PC-3 (cell line): ENCODE measurements around the gene SLC7A5. TPM values are rescaled to one million over a fixed set of nuclear protein-coding genes. Genes with fewer than 3 reads are reported as not detected.

ENCODE experiments used
- ATAC-seq: fragments of 200-7000 bp; cut with Tn5 transposase; 2 replicates; pipeline ENCODE4 v1.9.1; 2020; ENCODE audit warnings: mild to moderate bottlenecking, moderate library complexity
- BruUV-seq: library from RNA; stranded (reverse); fragments of 400-500 nt; replicated peaks from 2 replicates; lab custom pipeline; 2021; lab: Mats Ljungman, UMichigan
- CTCF ChIA-PET: fragments of 300-600 bp; sonication (Branson Sonifier 250); formaldehyde crosslinking; loops from one replicate; lab custom pipeline; 2022; ENCODE audit warnings: antibody characterized with exemption; lab: Charles Lee
- POLR2A ChIA-PET: fragments of 300-600 bp; sonication (Branson Sonifier 250); formaldehyde crosslinking; loops from one replicate; lab custom pipeline; 2022; ENCODE audit warnings: antibody characterized with exemption; ENCODE audit not compliant: unreplicated experiment; lab: Charles Lee
- DNase-seq: peaks from one replicate; pipeline ENCODE4 v3.0.0-alpha.2; 2015
- H2AFZ ChIP-seq: fragments of 300-600 bp; sonication (generic); 2 replicates; pipeline ENCODE4 v1.6.0; 2016; ENCODE audit warnings: antibody characterized with exemption, low read length
- H3F3A ChIP-seq: fragments of 300-600 bp; sonication (generic); one replicate; pipeline ENCODE4 v1.6.0; 2017; ENCODE audit warnings: antibody characterized with exemption, low read length, control low read depth, mild to moderate bottlenecking; ENCODE audit not compliant: unreplicated experiment
- H3K27ac ChIP-seq: fragments of 300-600 bp; sonication (generic); 2 replicates; pipeline ENCODE4 v1.5.1; 2016; ENCODE audit warnings: mild to moderate bottlenecking, low read length
- H3K27me3 ChIP-seq: fragments of 300-600 bp; sonication (generic); 2 replicates; pipeline ENCODE4 v1.6.1; 2016; ENCODE audit warnings: low read length, mixed read lengths
- H3K36me3 ChIP-seq: fragments of 300-600 bp; sonication (generic); 2 replicates; pipeline ENCODE4 v1.6.1; 2016; ENCODE audit warnings: low read depth, mixed run types, low read length, mixed read lengths
- H3K4me1 ChIP-seq: fragments of 300-600 bp; sonication (generic); 2 replicates; pipeline ENCODE4 v1.5.1; 2016; ENCODE audit warnings: low read length; ENCODE audit not compliant: insufficient read depth
- H3K4me2 ChIP-seq: fragments of 300-600 bp; sonication (generic); 2 replicates; pipeline ENCODE4 v1.6.0; 2016; ENCODE audit warnings: low read length
- H3K4me3 ChIP-seq: fragments of 300-600 bp; sonication (generic); 2 replicates; pipeline ENCODE4 v1.5.1; 2016; ENCODE audit warnings: mild to moderate bottlenecking, low read length, mixed read lengths
- H3K79me2 ChIP-seq: fragments of 300-600 bp; sonication (generic); 2 replicates; pipeline ENCODE4 v1.6.1; 2017; ENCODE audit warnings: low read length, mixed read lengths
- H3K9ac ChIP-seq: fragments of 300-600 bp; sonication (generic); 2 replicates; pipeline ENCODE4 v1.6.0; 2016; ENCODE audit warnings: mild to moderate bottlenecking, low read length
- H3K9me2 ChIP-seq: fragments of 300-600 bp; sonication (generic); replicated peaks from 2 replicates; pipeline ENCODE4 v1.6.1; 2016; ENCODE audit warnings: mixed run types, low read length, mixed read lengths
- H3K9me3 ChIP-seq: fragments of 300-600 bp; sonication (generic); 2 replicates; pipeline ENCODE4 v1.6.1; 2016; ENCODE audit warnings: low read length, mixed read lengths
- H4K20me1 ChIP-seq: fragments of 300-600 bp; sonication (generic); 2 replicates; pipeline ENCODE4 v1.6.1; 2016; ENCODE audit warnings: low read length, mixed read lengths
- CTCF ChIP-seq: fragments of 300-600 bp; sonication (generic); conservative IDR thresholded peaks from 2 replicates; pipeline ENCODE4 v1.5.1; 2017; ENCODE audit warnings: antibody characterized with exemption, low read depth, mild to moderate bottlenecking, low read length
- EZH2 ChIP-seq: fragments of 300-600 bp; sonication (generic); IDR thresholded peaks from one replicate; pipeline ENCODE4 v1.6.1; 2017; ENCODE audit warnings: antibody characterized with exemption, mild to moderate bottlenecking, low read length; ENCODE audit not compliant: unreplicated experiment
- EZH2phosphoT487 ChIP-seq: fragments of 300-600 bp; sonication (generic); IDR thresholded peaks from 2 replicates; pipeline ENCODE4 v1.6.1; 2018; ENCODE audit warnings: mild to moderate bottlenecking, antibody characterized with exemption, low read length, borderline replicate concordance
- intact Hi-C: fragments of 100-400 bp; cut with micrococcal nuclease; formaldehyde crosslinking; loops from 2 replicates; pipeline ENCODE4 v1.9.0; 2023
- total RNA-seq: library from RNA; depleted of rRNA; stranded (reverse); fragments of >200 nt; gene quantifications from 2 replicates; pipeline ENCODE4 v1.2.3, GENCODE V29; 2014

SLC7A5 gene
- total RNA-seq, 1 experiment from 2014 or later = 93.2 TPM

- BruUV-seq = no TSS peak
- H3K79me2 ChIP-seq = peaks cover 86% of the 10 kb centered on the region
- no peaks in the 10 kb centered on the region for H3K9me2 ChIP-seq
- H3K27ac ChIP-seq = peak overlapping the region; percentile 95
- ATAC-seq = peak; percentile 30
- H3K4me3 ChIP-seq = peak overlapping the region; percentile 50; the same call in 1 of the 2 replicates
- H3K27me3 ChIP-seq = no peaks in the 10 kb centered on the region
- TF ChIP-seq CTCF (no peak), EZH2 (no peak), EZH2phosphoT487 (no peak)
- no peaks in the 10 kb centered on the region for H3K9me3 ChIP-seq
- H3F3A ChIP-seq = no peaks in the 10 kb centered on the region
- peak overlapping the region; percentile 84 for H3K4me2 ChIP-seq
- peaks cover 45% of the 10 kb centered on the region for H3K36me3 ChIP-seq
- peaks cover 42% of the 10 kb centered on the region for H3K4me1 ChIP-seq
- ChIA-PET CTCF (no interaction called here), POLR2A (interaction anchor here (0.6 kb wide), 1 partner anchor 11 kb away, joined by 3 read pairs; no protein-coding TSS in a partner anchor)
- intact Hi-C loops = loop anchor here (5.0 kb wide), 1 partner anchor 76 kb away; no protein-coding TSS in a partner anchor
- H4K20me1 ChIP-seq = peaks cover 20% of the 10 kb centered on the region; the same call in 1 of the 2 replicates
- peak overlapping the region; percentile 82 for H3K9ac ChIP-seq
- peak; percentile 81 for DNase-seq
- no peak overlapping the region for H2AFZ ChIP-seq
Observed at GRCh38 chr16:87853411-87854052, 15.8 kb downstream of the SLC7A5 start.

- intact Hi-C loops = loop anchor here (2.0 to 5.0 kb wide), 2 partner anchors 19 to 74 kb away; no protein-coding TSS in a partner anchor
- no peaks in the 10 kb centered on the region for H3K9me2 ChIP-seq
- no peak overlapping the region for H3K4me2 ChIP-seq
- H3K36me3 ChIP-seq = peaks cover 55% of the 10 kb centered on the region
- H3K4me1 ChIP-seq = peaks cover 36% of the 10 kb centered on the region
- H3F3A ChIP-seq = no peaks in the 10 kb centered on the region
- no TSS peak for BruUV-seq
- TF ChIP-seq EZH2 (no peak), CTCF (no peak; the same call in 1 of the 2 replicates), EZH2phosphoT487 (no peak)
- ATAC-seq = no peak
- H3K79me2 ChIP-seq = peaks cover 86% of the 10 kb centered on the region
- no peak overlapping the region for H2AFZ ChIP-seq
- H3K9ac ChIP-seq = no peak overlapping the region
- no peak overlapping the region for H3K4me3 ChIP-seq
- H3K27ac ChIP-seq = peak overlapping the region; percentile 9; the same call in 1 of the 2 replicates
- H3K27me3 ChIP-seq = no peaks in the 10 kb centered on the region
- no peak for DNase-seq
- ChIA-PET CTCF (no interaction called here), POLR2A (no interaction called here)
- peaks cover 10% of the 10 kb centered on the region; the same call in 1 of the 2 replicates for H4K20me1 ChIP-seq
- H3K9me3 ChIP-seq = no peaks in the 10 kb centered on the region
Observed at GRCh38 chr16:87851601-87852000, 17.7 kb downstream of the SLC7A5 start.

- H2AFZ ChIP-seq = no peak overlapping the region
- H3K36me3 ChIP-seq = peaks cover 55% of the 10 kb centered on the region
- peak overlapping the region; percentile 9; the same call in 1 of the 2 replicates for H3K27ac ChIP-seq
- no peaks in the 10 kb centered on the region for H3F3A ChIP-seq
- H3K4me2 ChIP-seq = no peak overlapping the region
- intact Hi-C loops = loop anchor here (2.0 to 5.0 kb wide), 2 partner anchors 20 to 74 kb away; no protein-coding TSS in a partner anchor
- no peaks in the 10 kb centered on the region for H3K9me2 ChIP-seq
- H3K27me3 ChIP-seq = no peaks in the 10 kb centered on the region
- ATAC-seq (no peak), DNase-seq (no peak)
- H3K4me3 ChIP-seq = no peak overlapping the region
- ChIA-PET CTCF (no interaction called here), POLR2A (no interaction called here)
- no peaks in the 10 kb centered on the region for H3K9me3 ChIP-seq
- peaks cover 32% of the 10 kb centered on the region for H3K4me1 ChIP-seq
- H3K79me2 ChIP-seq = peaks cover 89% of the 10 kb centered on the region
- H4K20me1 ChIP-seq = peaks cover 10% of the 10 kb centered on the region; the same call in 1 of the 2 replicates
- TF ChIP-seq CTCF (no peak), EZH2phosphoT487 (no peak), EZH2 (no peak)
- no TSS peak for BruUV-seq
- no peak overlapping the region for H3K9ac ChIP-seq
Observed at GRCh38 chr16:87851141-87851587, 18.1 kb downstream of the SLC7A5 start.
